NCI-H1417 (cell line): ENCODE data around the gene SLC15A1.

ENCODE experiments used
- DNase-seq, 3 experiments: peaks; one replicate each; lab custom pipeline; 2025; lab: John Stamatoyannopoulos, UW

The SLC15A1 gene

GRCh38 chr13:98752467-98753290, at the start of gene SLC15A1:
TSS of gene SLC15A1 (minus strand) at chr13:98752672. CDS start at chr13:98752598, 74 bp downstream.
- DNase-seq: peak in 2 of 3 experiments; percentile 39 to 40

GRCh38 chr13:98801626-98802418, 49.4 kb upstream of the SLC15A1 start:
- no peak for DNase-seq

- DNase-seq: no peak
Measured at GRCh38 chr13:98800078-98800477, 47.6 kb upstream of the SLC15A1 start.

GRCh38 chr13:98798849-98799645, 46.6 kb upstream of the SLC15A1 start:
- no peak for DNase-seq

- peak in 1 of 3 experiments; percentile 87 for DNase-seq
Measured at GRCh38 chr13:98797456-98797855, 45.0 kb upstream of the SLC15A1 start.

- DNase-seq: no peak
Measured at GRCh38 chr13:98796798-98797197, 44.3 kb upstream of the SLC15A1 start.

GRCh38 chr13:98796191-98796590, 43.7 kb upstream of the SLC15A1 start:
- no peak for DNase-seq

- DNase-seq: no peak
Measured at GRCh38 chr13:98795220-98795619, 42.7 kb upstream of the SLC15A1 start.

GRCh38 chr13:98794498-98794897, 42.0 kb upstream of the SLC15A1 start:
- no peak for DNase-seq

GRCh38 chr13:98792785-98793495, 40.5 kb upstream of the SLC15A1 start:
- no peak for DNase-seq

GRCh38 chr13:98792321-98792720, 39.8 kb upstream of the SLC15A1 start:
- no peak for DNase-seq

GRCh38 chr13:98791611-98792010, 39.1 kb upstream of the SLC15A1 start:
- DNase-seq: no peak

- DNase-seq: no peak
Measured at GRCh38 chr13:98787996-98788395, 35.5 kb upstream of the SLC15A1 start.

- DNase-seq: no peak
Measured at GRCh38 chr13:98787173-98787572, 34.7 kb upstream of the SLC15A1 start.

- DNase-seq: no peak
Measured at GRCh38 chr13:98786023-98786422, 33.6 kb upstream of the SLC15A1 start.

GRCh38 chr13:98785405-98785804, 32.9 kb upstream of the SLC15A1 start:
- DNase-seq: no peak

GRCh38 chr13:98784666-98785065, 32.2 kb upstream of the SLC15A1 start:
- DNase-seq: no peak

GRCh38 chr13:98783856-98784478, 31.5 kb upstream of the SLC15A1 start:
- no peak for DNase-seq

GRCh38 chr13:98782654-98783053, 30.2 kb upstream of the SLC15A1 start:
- DNase-seq: no peak

- no peak for DNase-seq
Measured at GRCh38 chr13:98781905-98782304, 29.4 kb upstream of the SLC15A1 start.

- no peak for DNase-seq
Measured at GRCh38 chr13:98781470-98781869, 29.0 kb upstream of the SLC15A1 start.
